Adrenal gland (tissue), 5 donors: Measurements from ENCODE around the gene SPP1.

ENCODE experiments used
- CTCF ChIP-seq, 6 experiments: fragments of 450-650 bp in 4 of 6; fragments of 200-600 bp in 2 of 6; sonication (generic) in 1 of 6; IDR thresholded peaks; 1 replicate in 5 of 6; 2 replicates in 1 of 6; pipeline versions ENCODE4 v1.5.1 to v1.8.0; 2016 to 2021; ENCODE audit warnings: antibody characterized with exemption in 6 of 6, mild to moderate bottlenecking in 2 of 6, moderate library complexity in 1 of 6
- POLR2A ChIP-seq, 2 donors: fragments of 450-650 bp; IDR thresholded peaks; one replicate each; pipeline ENCODE4 v1.6.1; 2017; ENCODE audit warnings: antibody characterized with exemption in 2 of 2, mild to moderate bottlenecking in 2 of 2, moderate library complexity in 1 of 2
- donor health status: DM: no; HTN: no; CAD: no.

DNA sequence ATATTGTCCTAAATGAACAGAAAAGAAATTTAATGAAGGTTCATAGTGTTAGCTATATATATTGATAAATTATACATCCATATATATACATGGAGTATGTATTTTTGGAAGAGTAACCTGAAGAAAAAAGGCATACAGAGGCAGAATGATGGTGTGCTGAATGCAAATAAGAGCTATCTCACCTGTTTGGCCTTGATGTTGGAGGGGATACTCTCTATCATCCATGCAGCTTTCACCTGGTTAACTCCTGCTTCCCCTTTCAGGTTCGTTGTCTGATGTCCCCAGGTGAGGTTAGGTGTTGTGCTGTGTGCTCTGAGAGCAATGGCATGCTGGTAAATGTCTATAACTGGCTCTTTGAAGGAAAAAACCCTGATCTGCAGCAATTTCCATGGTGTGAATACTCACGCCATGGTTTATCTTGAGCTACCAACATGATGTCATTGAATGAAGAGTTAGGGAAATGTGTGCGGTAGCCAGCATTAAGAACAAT is 31.8 kb upstream of the SPP1 start:
- no peak for TF ChIP-seq POLR2A (IDR thresholded peaks at IDR 0.05)
- no peak for TF ChIP-seq CTCF (IDR thresholded peaks at IDR 0.05)
